Smooth muscle cell (in vitro differentiated cells): ENCODE measurements around the gene NIPAL3. TPM values are rescaled to one million over a fixed set of nuclear protein-coding genes. Genes with fewer than 3 reads are reported as not detected.

ENCODE experiments used
- DNase-seq: peaks from one replicate; lab custom pipeline; 2025; ENCODE audit not compliant: unreplicated experiment; lab: John Stamatoyannopoulos, UW
- H2AFZ ChIP-seq: fragments of 200-600 bp; sonication (generic); 2 replicates; pipeline ENCODE4 v1.6.0; 2016; ENCODE audit warnings: antibody characterized with exemption, low read depth, mild to moderate bottlenecking
- H3F3A ChIP-seq: fragments of 200-600 bp; sonication (generic); 2 replicates; pipeline ENCODE4 v1.6.0; 2017; ENCODE audit warnings: antibody characterized with exemption, low read depth
- H3K27ac ChIP-seq: fragments of 200-600 bp; sonication (generic); 2 replicates; pipeline ENCODE4 v1.5.1; 2016; ENCODE audit warnings: low read depth, mild to moderate bottlenecking
- H3K27me3 ChIP-seq: fragments of 200-600 bp; sonication (generic); 2 replicates; pipeline ENCODE4 v1.6.1; 2016; ENCODE audit warnings: low read depth, mild to moderate bottlenecking
- H3K36me3 ChIP-seq: fragments of 200-600 bp; sonication (generic); 2 replicates; pipeline ENCODE4 v1.5.1; 2016; ENCODE audit warnings: low read depth
- H3K4me1 ChIP-seq: fragments of 200-600 bp; sonication (generic); 2 replicates; pipeline ENCODE4 v1.5.1; 2016; ENCODE audit warnings: low read depth
- H3K4me2 ChIP-seq: fragments of 200-600 bp; sonication (generic); 2 replicates; pipeline ENCODE4 v1.6.0; 2016; ENCODE audit warnings: mild to moderate bottlenecking
- H3K4me3 ChIP-seq: fragments of 200-600 bp; sonication (generic); 2 replicates; pipeline ENCODE4 v1.5.1; 2016; ENCODE audit warnings: mild to moderate bottlenecking
- H3K79me2 ChIP-seq: fragments of 200-600 bp; sonication (generic); 2 replicates; pipeline ENCODE4 v1.6.0; 2016; ENCODE audit warnings: low read depth, mild to moderate bottlenecking
- H3K9ac ChIP-seq: fragments of 200-600 bp; sonication (generic); 2 replicates; pipeline ENCODE4 v1.6.0; 2016; ENCODE audit warnings: low read depth
- H3K9me3 ChIP-seq: fragments of 200-600 bp; sonication (generic); replicated peaks from 2 replicates; pipeline ENCODE4 v1.5.1; 2016; ENCODE audit warnings: low read depth
- H4K20me1 ChIP-seq: fragments of 200-600 bp; sonication (generic); 2 replicates; pipeline ENCODE4 v1.6.0; 2016; ENCODE audit warnings: low read depth
- CTCF ChIP-seq: fragments of 200-600 bp; sonication (generic); IDR thresholded peaks from 2 replicates; pipeline ENCODE4 v1.5.1; 2017; ENCODE audit warnings: borderline replicate concordance, mild to moderate bottlenecking, antibody characterized with exemption; ENCODE audit not compliant: insufficient read depth, poor library complexity, severe bottlenecking
- WGBS: methylation state at CpG from one replicate; pipeline ENCODE4 v1.1.7; 2016; ENCODE audit warnings: low lambda C conversion rate; 5-methylcytosine and 5-hydroxymethylcytosine counted together
- polyA plus RNA-seq: library from polyadenylated mRNA; unstranded; fragments of >200 nt; fragmentation: Nextera tagmentation; extraction: Ambion mirVana; gene quantifications from 2 replicates; pipeline ENCODE4 v1.2.1, GENCODE V29; 2016
- total RNA-seq: library from RNA; depleted of rRNA; stranded (reverse); fragments of >200 nt; gene quantifications from 2 replicates; pipeline ENCODE4 v1.2.3, GENCODE V29; 2014

NIPAL3 gene
- total and polyA plus RNA-seq, 2 experiments from 2014 or later = 9.3 to 22.5 TPM

- no peak for DNase-seq
- WGBS = 90% methylated on average over 11 of the region's 11 CpGs
Measured at GRCh38 chr1:24468685-24469316, 53.2 kb downstream of the NIPAL3 start.

GRCh38 chr1:24470592-24470991 lies 55.0 kb downstream of the NIPAL3 start:
- Histone ChIP-seq H4K20me1 (no peaks in the 10 kb centered on the region), H3K27ac (no peak overlapping the region), H3K4me2 (no peak overlapping the region), H3K27me3 (no peaks in the 10 kb centered on the region), H3K79me2 (no peaks in the 10 kb centered on the region), H3K4me3 (no peak overlapping the region), H3K4me1 (no peaks in the 10 kb centered on the region), H3F3A (no peaks in the 10 kb centered on the region), H3K36me3 (no peaks in the 10 kb centered on the region), H3K9me3 (no peaks in the 10 kb centered on the region), H2AFZ (no peak overlapping the region), H3K9ac (no peak overlapping the region)
- no peak for TF ChIP-seq CTCF
- 32% methylated on average over 2 of the region's 2 CpGs for WGBS
- DNase-seq = no peak

More at GRCh38 chr1:24468685-24469316, 53.2 kb downstream of the NIPAL3 start:
- TF ChIP-seq CTCF = no peak
- Histone ChIP-seq H3K4me2 (no peak overlapping the region), H4K20me1 (no peaks in the 10 kb centered on the region), H3K27ac (no peak overlapping the region), H3F3A (no peaks in the 10 kb centered on the region), H3K4me3 (no peak overlapping the region), H3K27me3 (no peaks in the 10 kb centered on the region), H3K4me1 (peaks cover 8% of the 10 kb centered on the region), H3K9me3 (no peaks in the 10 kb centered on the region), H3K79me2 (no peaks in the 10 kb centered on the region), H3K9ac (no peak overlapping the region), H3K36me3 (no peaks in the 10 kb centered on the region), H2AFZ (no peak overlapping the region)

GRCh38 chr1:24472527-24473251 lies 57.1 kb downstream of the NIPAL3 start:
- Histone ChIP-seq H3K4me3 (no peak overlapping the region), H3K4me2 (no peak overlapping the region), H2AFZ (no peak overlapping the region), H3K4me1 (no peaks in the 10 kb centered on the region), H3K36me3 (no peaks in the 10 kb centered on the region), H3K9me3 (no peaks in the 10 kb centered on the region), H3K79me2 (no peaks in the 10 kb centered on the region), H3K27ac (no peak overlapping the region), H3F3A (no peaks in the 10 kb centered on the region), H4K20me1 (no peaks in the 10 kb centered on the region), H3K27me3 (no peaks in the 10 kb centered on the region), H3K9ac (no peak overlapping the region)
- TF ChIP-seq CTCF = no peak
- no peak for DNase-seq
- WGBS = 86% methylated on average over 11 of the region's 11 CpGs
